Nephron progenitor cell (in vitro differentiated cells): Measurements from ENCODE around the gene RNF223.
"Not testable (repeated sequence)": the region's sequence is repeated elsewhere in the genome, so short reads cannot be mapped to it uniquely, and the experiment has no call there.

ENCODE experiments used
- DNase-seq: peaks from one replicate; pipeline ENCODE4 v3.0.0; 2021
- H3K27ac Mint-ChIP-seq: 2 replicates; pipeline ENCODE4 v1.8.0; 2021; ENCODE audit warnings: mild to moderate bottlenecking, moderate library complexity, mixed read lengths
- H3K27me3 Mint-ChIP-seq: 2 replicates; pipeline ENCODE4 v1.8.0; 2021; ENCODE audit warnings: mild to moderate bottlenecking, low read depth, mixed read lengths; ENCODE audit not compliant: poor library complexity
- H3K36me3 Mint-ChIP-seq: 2 replicates; pipeline ENCODE4 v1.8.0; 2021; ENCODE audit warnings: low read depth, mixed read lengths
- H3K4me1 Mint-ChIP-seq: 2 replicates; pipeline ENCODE4 v1.8.0; 2021; ENCODE audit warnings: mixed read lengths
- H3K4me3 Mint-ChIP-seq: 2 replicates; pipeline ENCODE4 v1.8.0; 2021; ENCODE audit warnings: mild to moderate bottlenecking, moderate library complexity, mixed read lengths
- H3K9me3 Mint-ChIP-seq: 2 replicates; pipeline ENCODE4 v1.8.0; 2021; ENCODE audit warnings: mild to moderate bottlenecking, moderate library complexity, mixed read lengths
- CTCF ChIP-seq: fragments of 200-600 bp; sonication (generic); IDR thresholded peaks from 2 replicates; pipeline ENCODE4 v1.5.0; 2021; ENCODE audit warnings: antibody characterized with exemption

Gene RNF223

GRCh38 chr1:1100296-1100695, 26.2 kb upstream of the RNF223 start:
- DNase-seq, result no peak
- Mint-ChIP-seq H3K27ac (no peak overlapping the region), H3K36me3 (peaks cover 65% of the 10 kb centered on the region), H3K4me1 (peaks cover 4% of the 10 kb centered on the region), H3K27me3 (peaks cover 6% of the 10 kb centered on the region), H3K9me3 (peaks cover 56% of the 10 kb centered on the region), H3K4me3 (no peak overlapping the region)
- no peak for TF ChIP-seq CTCF

GRCh38 chr1:1099506-1100183, 25.5 kb upstream of the RNF223 start:
- Mint-ChIP-seq H3K4me1 (peaks cover 4% of the 10 kb centered on the region), H3K9me3 (peaks cover 58% of the 10 kb centered on the region)

GRCh38 chr1:1098681-1099421, 24.7 kb upstream of the RNF223 start:
- H3K9me3 Mint-ChIP-seq, result peaks cover 63% of the 10 kb centered on the region
- H3K4me1 Mint-ChIP-seq, result peaks cover 4% of the 10 kb centered on the region
- H3K27ac Mint-ChIP-seq, result no peak overlapping the region
- no peak for TF ChIP-seq CTCF
- H3K27me3 Mint-ChIP-seq, result peaks cover 6% of the 10 kb centered on the region
- peaks cover 68% of the 10 kb centered on the region for H3K36me3 Mint-ChIP-seq
- DNase-seq, result no peak
- no peak overlapping the region for H3K4me3 Mint-ChIP-seq

More at GRCh38 chr1:1099506-1100183, 25.5 kb upstream of the RNF223 start:
- Mint-ChIP-seq H3K36me3 (peaks cover 65% of the 10 kb centered on the region), H3K4me3 (no peak overlapping the region), H3K27me3 (peaks cover 6% of the 10 kb centered on the region), H3K27ac (no peak overlapping the region)
- DNase-seq, result no peak
- no peak for TF ChIP-seq CTCF

GRCh38 chr1:1096136-1096535, 22.0 kb upstream of the RNF223 start:
- peaks cover 56% of the 10 kb centered on the region for H3K36me3 Mint-ChIP-seq
- not testable (repeated sequence) for H3K27me3 Mint-ChIP-seq, DNase-seq, H3K27ac Mint-ChIP-seq, H3K4me3 Mint-ChIP-seq
- peaks cover 53% of the 10 kb centered on the region for H3K9me3 Mint-ChIP-seq
- peaks cover 11% of the 10 kb centered on the region for H3K4me1 Mint-ChIP-seq

GRCh38 chr1:1094981-1095380, 20.9 kb upstream of the RNF223 start:
- Mint-ChIP-seq H3K27ac (no peak overlapping the region), H3K36me3 (peaks cover 46% of the 10 kb centered on the region), H3K4me1 (peaks cover 13% of the 10 kb centered on the region), H3K4me3 (no peak overlapping the region), H3K27me3 (peaks cover 3% of the 10 kb centered on the region), H3K9me3 (peaks cover 43% of the 10 kb centered on the region)
- TF ChIP-seq CTCF, result no peak
- DNase-seq, result no peak

- no peak for TF ChIP-seq CTCF
- Mint-ChIP-seq H3K27ac (no peak overlapping the region), H3K4me1 (peaks cover 19% of the 10 kb centered on the region), H3K36me3 (peaks cover 33% of the 10 kb centered on the region), H3K9me3 (peaks cover 29% of the 10 kb centered on the region), H3K27me3 (no peaks in the 10 kb centered on the region), H3K4me3 (no peak overlapping the region)
- DNase-seq, result no peak
These were observed 19.5 kb upstream of the RNF223 start for GRCh38 chr1:1093610-1093943.
